ENCODE measurements around the gene CIRBP.
"Not testable (repeated sequence)": the region's sequence is repeated elsewhere in the genome, so short reads cannot be mapped to it uniquely, and the experiment has no call there.

CIRBP gene

DNA sequence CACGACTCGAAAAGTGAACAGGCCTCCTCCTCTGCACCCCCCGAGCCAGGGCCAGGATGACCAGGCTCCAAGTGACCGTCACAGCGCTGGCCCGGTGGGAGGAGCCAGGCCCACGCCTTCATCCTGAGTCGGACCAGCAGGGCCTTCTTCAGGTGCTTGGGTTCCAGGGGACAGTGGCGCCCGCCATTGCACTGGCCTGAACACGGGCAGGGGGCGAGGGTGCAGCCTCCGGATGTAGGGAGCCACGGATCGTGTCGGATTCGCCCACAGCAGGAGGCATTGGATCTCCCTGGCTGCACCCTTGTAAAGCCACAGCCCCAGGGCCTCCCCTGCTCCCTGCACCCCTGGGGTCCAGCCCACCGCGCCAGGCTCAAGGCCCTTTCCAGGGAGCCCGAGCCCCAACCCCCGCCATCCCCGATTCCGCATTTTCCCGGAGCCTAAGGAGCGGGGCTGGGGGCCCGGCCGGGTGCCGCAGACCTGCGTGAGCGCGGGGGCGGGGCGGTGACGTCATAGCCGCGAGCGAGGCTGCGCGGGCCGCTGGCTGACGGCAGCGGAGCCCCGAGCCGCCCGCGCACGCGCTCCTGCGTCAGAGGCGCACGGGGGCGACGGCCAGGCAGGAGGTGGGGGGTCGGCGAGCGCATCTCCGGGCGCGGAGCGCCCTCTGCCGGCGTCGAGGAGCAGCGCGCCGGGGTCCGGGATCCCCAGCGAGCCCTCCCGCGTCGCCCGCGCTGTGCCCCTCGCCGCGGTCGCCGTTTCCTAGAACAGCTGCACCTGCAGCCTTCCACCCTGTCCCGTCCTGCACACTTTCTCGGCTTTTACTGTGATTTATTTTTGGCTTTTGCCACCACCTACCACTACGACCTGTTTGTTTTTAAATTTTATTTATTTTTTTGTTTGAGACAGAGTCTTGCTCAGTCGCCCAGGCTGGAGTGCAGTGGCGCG lies 29.1 kb upstream of the CIRBP start:
- Histone ChIP-seq H3K9me3 (replicated peaks; ENCODE audit: low read length) (no peaks in the 10 kb centered on the region), H3K36me3 (ENCODE audit: insufficient read depth, low read length) (peaks cover 15% of the 10 kb centered on the region), H3K4me3 (ENCODE audit: low read length) (peak overlapping the region; percentile 72), H3K4me2 (ENCODE audit: low read length) (peak overlapping the region; percentile 96), H3K4me1 (ENCODE audit: control insufficient read depth, insufficient read depth, low read length) (peaks cover 54% of the 10 kb centered on the region), H3K27me3 (ENCODE audit: control insufficient read depth, insufficient read depth, low read length) (no peaks in the 10 kb centered on the region), H3K9ac (ENCODE audit: low read depth, low read length) (peak overlapping the region; percentile 64)

GRCh38 chr19:1240925-1241324 lies 28.2 kb upstream of the CIRBP start:
- H3K4me2 ChIP-seq (ENCODE audit: low read length), result peak overlapping the region; percentile 97
- H3K9ac ChIP-seq (ENCODE audit: low read depth, low read length), result peak overlapping the region; percentile 91
- H3K4me1 ChIP-seq (ENCODE audit: control insufficient read depth, insufficient read depth, low read length), result peaks cover 57% of the 10 kb centered on the region
- H3K27me3 ChIP-seq (ENCODE audit: control insufficient read depth, insufficient read depth, low read length), result no peaks in the 10 kb centered on the region
- H3K4me3 ChIP-seq (ENCODE audit: low read length), result peak overlapping the region; percentile 94
- no peaks in the 10 kb centered on the region for H3K9me3 ChIP-seq (replicated peaks; ENCODE audit: low read length)
- H3K36me3 ChIP-seq (ENCODE audit: insufficient read depth, low read length), result peaks cover 9% of the 10 kb centered on the region

DNA sequence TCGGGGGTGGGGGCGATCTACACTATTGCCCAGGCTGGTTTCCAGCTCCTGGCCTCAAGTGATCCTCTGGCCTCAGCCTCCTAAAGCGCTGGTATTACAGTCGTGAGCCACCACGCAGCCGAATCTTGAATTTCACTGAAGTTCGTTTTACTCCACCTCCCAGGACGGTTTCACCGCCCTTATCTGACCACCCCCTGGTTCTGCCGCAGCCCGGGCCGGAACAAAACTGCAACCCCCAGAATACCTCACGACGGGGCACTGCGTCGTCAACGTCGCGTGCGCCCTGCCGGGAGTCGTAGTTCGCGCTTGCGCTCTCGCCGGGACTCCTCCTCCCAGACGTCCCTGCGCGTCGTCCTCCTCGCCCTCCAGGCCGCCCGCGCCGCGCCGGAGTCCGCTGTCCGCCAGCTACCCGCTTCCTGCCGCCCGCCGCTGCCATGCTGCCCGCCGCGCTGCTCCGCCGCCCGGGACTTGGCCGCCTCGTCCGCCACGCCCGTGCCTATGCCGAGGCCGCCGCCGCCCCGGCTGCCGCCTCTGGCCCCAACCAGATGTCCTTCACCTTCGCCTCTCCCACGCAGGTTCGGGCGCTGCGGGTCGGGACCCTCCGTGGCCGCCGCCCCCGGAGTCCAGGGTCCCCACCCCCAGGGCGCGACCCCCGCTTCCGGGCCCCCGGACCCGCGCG lies 27.6 kb upstream of the CIRBP start, which contains the start of gene ATP5F1D:
TSS of gene ATP5F1D (plus strand) at position 335 of the 679 bp plus-strand sequence. CDS start at position 435, 100 bp downstream.
- Histone ChIP-seq H3K27me3 (ENCODE audit: control insufficient read depth, insufficient read depth, low read length) (no peaks in the 10 kb centered on the region), H3K9ac (ENCODE audit: low read depth, low read length) (peak within 1 kb of the TSS; percentile 91), H3K4me3 (ENCODE audit: low read length) (peak within 1 kb of the TSS; percentile 94), H3K4me2 (ENCODE audit: low read length) (peak within 1 kb of the TSS; percentile 97), H3K9me3 (replicated peaks; ENCODE audit: low read length) (no peaks in the 10 kb centered on the region), H3K36me3 (ENCODE audit: insufficient read depth, low read length) (peaks cover 9% of the 10 kb centered on the region), H3K4me1 (ENCODE audit: control insufficient read depth, insufficient read depth, low read length) (peaks cover 57% of the 10 kb centered on the region)

GRCh38 chr19:1243768-1244692 lies 25.1 kb upstream of the CIRBP start:
- Histone ChIP-seq H3K4me1 (ENCODE audit: control insufficient read depth, insufficient read depth, low read length) (peaks cover 68% of the 10 kb centered on the region), H3K9me3 (replicated peaks; ENCODE audit: low read length) (no peaks in the 10 kb centered on the region), H3K9ac (ENCODE audit: low read depth, low read length) (peak overlapping the region; percentile 65), H3K4me2 (ENCODE audit: low read length) (peak overlapping the region; percentile 97), H3K27me3 (ENCODE audit: control insufficient read depth, insufficient read depth, low read length) (no peaks in the 10 kb centered on the region), H3K36me3 (ENCODE audit: insufficient read depth, low read length) (peaks cover 9% of the 10 kb centered on the region), H3K4me3 (ENCODE audit: low read length) (peak overlapping the region; percentile 60)

- Histone ChIP-seq H3K9ac (ENCODE audit: low read depth, low read length) (peak overlapping the region; percentile 65), H3K9me3 (replicated peaks; ENCODE audit: low read length) (no peaks in the 10 kb centered on the region), H3K36me3 (ENCODE audit: insufficient read depth, low read length) (peaks cover 11% of the 10 kb centered on the region), H3K4me1 (ENCODE audit: control insufficient read depth, insufficient read depth, low read length) (peaks cover 65% of the 10 kb centered on the region), H3K27me3 (ENCODE audit: control insufficient read depth, insufficient read depth, low read length) (no peaks in the 10 kb centered on the region), H3K4me3 (ENCODE audit: low read length) (peak overlapping the region; percentile 60), H3K4me2 (ENCODE audit: low read length) (peak overlapping the region; percentile 97)
Observed at GRCh38 chr19:1244693-1245451, 24.3 kb upstream of the CIRBP start.

GRCh38 chr19:1245494-1246264 lies 23.5 kb upstream of the CIRBP start:
- Histone ChIP-seq H3K27me3 (ENCODE audit: control insufficient read depth, insufficient read depth, low read length) (no peaks in the 10 kb centered on the region), H3K9me3 (replicated peaks; ENCODE audit: low read length) (no peaks in the 10 kb centered on the region), H3K9ac (ENCODE audit: low read depth, low read length) (peak overlapping the region; percentile 65), H3K4me2 (ENCODE audit: low read length) (peak overlapping the region; percentile 97), H3K4me3 (ENCODE audit: low read length) (peak overlapping the region; percentile 60), H3K36me3 (ENCODE audit: insufficient read depth, low read length) (peaks cover 18% of the 10 kb centered on the region), H3K4me1 (ENCODE audit: control insufficient read depth, insufficient read depth, low read length) (peaks cover 63% of the 10 kb centered on the region)

DNA sequence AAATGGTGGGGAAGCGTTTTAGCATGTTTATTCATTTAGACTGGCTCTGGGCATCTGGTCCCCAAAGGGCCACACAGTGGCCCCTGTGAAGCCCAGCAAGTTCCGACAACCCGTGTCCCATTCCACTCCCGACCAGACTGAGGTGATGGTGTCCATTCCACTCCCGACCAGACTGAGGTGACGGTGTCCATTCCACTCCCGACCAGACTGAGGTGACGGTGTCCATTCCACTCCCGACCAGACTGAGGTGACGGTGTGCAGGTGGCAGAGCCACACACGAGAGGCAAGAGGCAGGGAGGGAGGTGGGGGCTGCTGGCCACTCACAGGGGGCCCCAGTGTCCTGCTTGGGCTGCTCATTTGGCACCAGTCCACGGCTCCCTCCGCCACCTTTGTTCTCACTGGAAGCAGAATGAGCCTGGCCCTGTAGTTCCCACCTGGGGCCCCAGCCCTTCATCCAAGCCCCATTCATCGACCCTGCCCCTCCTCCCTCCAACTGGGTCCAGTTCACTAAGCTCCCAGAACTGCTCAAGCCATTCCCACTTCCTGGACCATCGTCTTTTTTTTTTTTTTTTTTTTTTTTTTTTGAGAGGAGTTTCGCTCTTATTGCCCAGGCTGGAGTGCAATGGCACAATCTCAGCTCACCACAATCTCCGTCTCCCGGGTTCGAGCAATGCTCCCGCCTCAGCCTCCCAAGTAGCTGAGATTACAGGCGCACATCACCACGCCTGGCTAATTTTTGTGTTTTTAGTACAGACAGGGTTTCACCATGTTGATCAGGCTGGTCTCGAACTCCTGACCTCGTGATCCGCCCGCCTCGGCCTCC lies 22.7 kb upstream of the CIRBP start:
- H3K4me3 ChIP-seq (ENCODE audit: low read length); H3K4me2 ChIP-seq (ENCODE audit: low read length); H3K9ac ChIP-seq (ENCODE audit: low read depth, low read length); H3K9me3 ChIP-seq (replicated peaks; ENCODE audit: low read length); H3K27me3 ChIP-seq (ENCODE audit: control insufficient read depth, insufficient read depth, low read length): not testable (repeated sequence)
- Histone ChIP-seq H3K36me3 (ENCODE audit: insufficient read depth, low read length) (peaks cover 26% of the 10 kb centered on the region), H3K4me1 (ENCODE audit: control insufficient read depth, insufficient read depth, low read length) (peaks cover 55% of the 10 kb centered on the region)

- H3K27me3 ChIP-seq (ENCODE audit: control insufficient read depth, insufficient read depth, low read length), result no peaks in the 10 kb centered on the region
- H3K4me2 ChIP-seq (ENCODE audit: low read length), result peak overlapping the region; percentile 86
- peak overlapping the region; percentile 76 for H3K9ac ChIP-seq (ENCODE audit: low read depth, low read length)
- peaks cover 33% of the 10 kb centered on the region for H3K36me3 ChIP-seq (ENCODE audit: insufficient read depth, low read length)
- no peaks in the 10 kb centered on the region for H3K9me3 ChIP-seq (replicated peaks; ENCODE audit: low read length)
- H3K4me1 ChIP-seq (ENCODE audit: control insufficient read depth, insufficient read depth, low read length), result peaks cover 49% of the 10 kb centered on the region
- H3K4me3 ChIP-seq (ENCODE audit: low read length), result peak overlapping the region; percentile 97
Observed at GRCh38 chr19:1247748-1248138, 21.4 kb upstream of the CIRBP start.

- Histone ChIP-seq H3K9ac (ENCODE audit: low read depth, low read length) (peak within 1 kb of the TSS; percentile 95), H3K4me1 (ENCODE audit: control insufficient read depth, insufficient read depth, low read length) (peaks cover 45% of the 10 kb centered on the region), H3K27me3 (ENCODE audit: control insufficient read depth, insufficient read depth, low read length) (no peaks in the 10 kb centered on the region), H3K4me3 (ENCODE audit: low read length) (peak within 1 kb of the TSS; percentile 97), H3K36me3 (ENCODE audit: insufficient read depth, low read length) (peaks cover 33% of the 10 kb centered on the region), H3K4me2 (ENCODE audit: low read length) (peak within 1 kb of the TSS; percentile 86), H3K9me3 (replicated peaks; ENCODE audit: low read length) (no peaks in the 10 kb centered on the region)
Observed at GRCh38 chr19:1248139-1248785, 20.9 kb upstream of the CIRBP start, which contains the start of gene MIDN. TSS of gene MIDN (plus strand) at chr19:1248583. CDS start at chr19:1250297, 1,714 bp downstream.

All from skeletal muscle satellite cell (primary cell).